Activated naive CD8-positive, alpha-beta T cell treated with anti-CD3 and anti-CD28 coated beads, Interleukin-2, amount 50 U/mL, for 16 hours (primary cell): ENCODE data around the gene UCP2.

ENCODE experiments used
- DNase-seq: peaks from one replicate; pipeline ENCODE4 v3.0.0-alpha.2; 2020; ENCODE audit warnings: low read depth, low spot score

UCP2 gene, protein sequence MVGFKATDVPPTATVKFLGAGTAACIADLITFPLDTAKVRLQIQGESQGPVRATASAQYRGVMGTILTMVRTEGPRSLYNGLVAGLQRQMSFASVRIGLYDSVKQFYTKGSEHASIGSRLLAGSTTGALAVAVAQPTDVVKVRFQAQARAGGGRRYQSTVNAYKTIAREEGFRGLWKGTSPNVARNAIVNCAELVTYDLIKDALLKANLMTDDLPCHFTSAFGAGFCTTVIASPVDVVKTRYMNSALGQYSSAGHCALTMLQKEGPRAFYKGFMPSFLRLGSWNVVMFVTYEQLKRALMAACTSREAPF

DNA sequence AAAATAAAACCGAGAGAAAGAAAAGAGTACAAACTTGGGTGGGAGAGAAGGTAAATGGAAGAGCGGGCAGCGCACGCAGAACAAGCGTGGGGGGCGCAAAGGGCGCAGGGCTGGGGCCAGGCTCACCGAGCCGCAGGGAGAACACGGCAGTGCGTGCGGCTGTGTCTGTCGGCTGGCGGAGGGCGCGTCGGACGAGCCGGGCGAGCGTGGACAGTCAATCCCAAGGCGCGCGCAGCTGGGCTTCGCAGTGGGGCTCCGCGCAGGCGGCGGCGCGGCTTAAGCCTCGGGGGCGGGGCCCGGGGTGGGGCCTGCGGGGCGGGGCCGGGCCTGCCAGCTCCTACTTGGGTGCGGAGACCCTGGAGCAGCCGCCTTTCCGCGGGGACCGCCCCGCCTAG lies at the start of gene UCP2:
UCP2 (minus strand) TSS at position 249 of the 395 bp plus-strand sequence. CDS start 4,465 bp downstream, outside the sequence.
- DNase-seq: peak; percentile 65

DNA sequence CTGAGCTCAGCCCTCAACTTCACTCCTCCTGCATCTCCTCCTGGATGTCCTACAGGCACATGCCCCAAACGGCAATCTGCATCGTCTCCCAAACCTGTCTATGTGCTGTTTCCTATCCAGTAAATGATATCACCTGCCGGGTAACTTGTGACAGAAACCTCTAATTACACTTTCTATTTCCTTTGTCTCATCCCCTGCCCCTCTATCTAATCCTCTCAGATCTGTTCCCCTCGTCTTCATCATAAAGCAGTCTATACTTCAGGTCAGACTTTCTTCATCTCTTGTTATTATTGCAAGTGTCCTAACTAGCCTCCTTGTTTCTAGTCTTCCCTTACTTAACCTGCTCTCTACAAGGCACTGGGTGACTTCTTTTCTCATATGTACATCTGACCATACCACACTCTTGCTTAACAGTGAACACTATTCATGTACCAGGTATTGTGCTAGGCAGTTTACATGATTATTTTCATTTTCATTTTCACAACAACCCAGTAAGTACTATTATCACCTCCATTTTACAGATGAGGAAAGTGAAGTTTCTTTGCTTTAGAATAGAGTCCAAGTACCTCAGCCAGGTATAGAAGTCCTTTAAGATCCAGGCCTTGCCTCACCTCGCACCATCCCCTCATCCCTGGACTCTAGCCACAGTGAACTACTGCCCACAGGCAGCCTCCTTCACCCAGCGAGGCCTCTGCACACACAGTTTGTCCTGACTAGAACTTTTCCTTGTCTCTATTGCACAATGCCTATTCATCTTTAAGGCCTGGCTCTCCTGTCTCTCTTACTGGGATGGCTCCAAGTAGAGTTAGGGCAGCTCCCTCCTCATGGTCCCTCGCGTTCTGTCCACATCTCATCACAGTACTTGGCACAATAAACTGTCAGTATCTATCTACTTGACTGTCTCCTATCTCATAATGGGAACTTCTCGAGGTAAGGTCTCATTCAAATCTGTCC lies 48.4 kb upstream of the UCP2 start:
- no peak for DNase-seq

DNA sequence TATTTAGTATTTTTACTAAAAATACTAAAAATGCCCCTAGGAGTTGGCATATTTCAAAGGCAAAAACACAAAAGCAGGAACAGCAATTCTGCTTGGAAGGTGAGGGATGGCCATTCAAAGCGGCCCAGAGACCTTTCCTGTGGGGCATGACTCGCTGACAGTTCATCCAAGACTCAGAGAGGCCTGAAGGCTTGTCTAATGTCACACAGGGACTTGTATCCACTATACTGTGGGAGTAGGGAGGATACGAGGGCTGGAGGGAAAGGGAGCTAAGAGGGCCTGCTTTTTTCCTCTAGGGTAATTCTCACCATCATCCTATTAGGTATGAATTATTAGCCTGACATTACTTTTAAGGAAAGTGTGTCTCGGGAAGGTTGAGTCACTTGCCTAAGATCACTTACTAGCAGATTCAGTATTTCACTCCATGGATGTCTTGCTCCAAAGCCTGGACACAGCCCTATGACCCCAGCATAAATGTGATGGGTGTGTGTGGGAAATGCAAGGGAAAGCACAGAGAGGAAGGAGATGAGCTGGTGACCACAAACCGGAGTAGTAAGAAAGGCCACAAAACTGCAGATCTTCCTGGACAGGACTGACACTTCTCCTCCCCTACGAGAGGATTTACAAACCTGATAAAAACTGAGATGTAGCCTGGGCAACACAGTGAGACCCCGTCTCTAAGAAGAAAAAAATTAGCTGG lies 43.0 kb upstream of the UCP2 start:
- DNase-seq: no peak

DNA sequence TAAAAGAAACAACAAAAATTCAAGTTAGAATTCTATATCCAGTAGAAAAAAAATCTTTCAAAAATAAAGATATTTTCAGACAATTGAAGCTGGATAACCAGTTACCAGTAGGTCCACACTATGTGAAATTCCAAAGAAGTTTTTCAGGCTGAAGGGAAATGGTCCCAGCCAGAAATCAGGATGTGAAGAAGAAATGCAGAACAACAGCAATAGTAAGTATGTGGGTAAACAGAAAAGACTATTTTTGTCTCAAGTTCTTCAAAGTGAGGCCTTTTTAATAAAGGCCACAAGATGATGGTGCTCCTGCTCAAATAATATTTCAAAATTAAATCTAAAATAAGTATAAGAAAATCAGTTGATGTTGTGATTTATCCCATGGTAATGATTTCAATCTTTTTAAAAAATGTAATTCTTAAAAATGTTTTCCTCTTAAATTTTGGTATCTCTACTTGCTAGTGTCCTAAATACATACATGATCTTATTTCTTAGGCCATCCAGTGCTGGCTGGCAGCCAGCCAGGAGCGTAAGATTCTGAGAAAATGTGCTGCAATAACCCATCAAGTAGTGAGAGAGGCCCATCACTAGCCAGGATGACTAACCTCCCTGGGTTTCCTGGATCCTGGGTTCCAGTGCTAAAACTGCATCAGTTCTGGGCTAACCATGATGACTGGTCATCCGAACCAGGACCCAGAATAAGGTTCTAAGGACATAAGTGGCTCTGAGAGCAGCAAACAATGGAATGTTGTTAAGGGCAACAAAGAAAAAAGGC lies 41.8 kb upstream of the UCP2 start:
- no peak for DNase-seq

DNA sequence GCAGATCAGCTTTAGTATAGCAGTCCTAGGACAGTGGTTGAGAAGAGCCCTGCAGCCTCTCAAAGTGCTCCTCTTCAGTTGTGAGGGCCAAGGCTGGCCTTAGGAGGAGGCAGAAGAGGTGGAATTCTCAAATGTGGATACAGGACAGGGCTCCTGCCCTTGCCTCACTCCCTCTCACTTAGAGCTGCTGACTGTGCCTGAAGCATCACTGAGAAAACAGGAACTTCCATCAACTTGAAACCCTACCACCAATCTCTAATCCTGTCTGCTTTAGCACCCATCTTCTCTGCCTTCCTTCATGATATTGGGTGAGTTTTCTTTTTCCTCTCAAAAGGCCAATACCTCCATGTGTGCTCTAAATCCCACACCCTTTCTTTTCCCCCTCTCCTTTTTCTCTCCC lies 40.6 kb upstream of the UCP2 start:
- DNase-seq: no peak

DNA sequence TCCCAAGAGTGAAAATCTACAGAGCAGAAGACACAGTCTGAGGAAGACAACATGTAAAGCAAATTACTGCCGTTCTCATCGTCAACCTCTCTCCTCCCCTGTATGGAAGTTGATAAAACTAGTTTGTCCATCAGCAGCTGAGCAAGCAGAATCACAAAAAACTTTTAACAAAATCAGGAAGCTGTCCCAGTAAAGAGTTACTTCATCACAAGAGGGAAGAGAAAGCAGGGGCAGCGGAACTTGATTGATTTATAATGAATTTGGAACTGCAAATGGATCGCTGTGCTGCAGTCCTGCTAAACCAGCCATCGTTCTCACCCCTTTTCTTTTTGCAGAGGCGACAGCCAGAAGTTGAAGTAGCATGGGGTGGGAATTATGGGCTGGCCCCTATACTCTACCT lies 39.9 kb upstream of the UCP2 start:
- DNase-seq: no peak

DNA sequence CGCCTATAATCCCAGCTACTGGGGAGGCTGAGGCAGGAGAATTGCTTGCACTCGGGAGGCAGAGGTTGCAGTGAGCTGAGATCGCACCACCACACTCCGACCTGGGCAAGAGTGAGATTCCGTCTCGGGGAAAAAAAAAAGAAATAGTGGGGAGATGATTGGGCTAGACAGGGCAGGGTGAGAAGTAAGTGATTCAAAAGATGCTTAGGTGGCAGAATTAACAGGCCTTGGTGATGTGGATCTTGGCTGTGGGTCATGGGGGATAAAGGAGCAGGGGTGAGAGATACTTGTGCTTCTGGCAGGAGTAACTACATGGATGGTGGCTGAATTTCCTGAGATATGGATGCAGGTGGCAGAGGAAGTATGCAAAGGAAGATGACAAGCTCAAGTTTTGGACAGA lies 39.4 kb upstream of the UCP2 start:
- no peak for DNase-seq

DNA sequence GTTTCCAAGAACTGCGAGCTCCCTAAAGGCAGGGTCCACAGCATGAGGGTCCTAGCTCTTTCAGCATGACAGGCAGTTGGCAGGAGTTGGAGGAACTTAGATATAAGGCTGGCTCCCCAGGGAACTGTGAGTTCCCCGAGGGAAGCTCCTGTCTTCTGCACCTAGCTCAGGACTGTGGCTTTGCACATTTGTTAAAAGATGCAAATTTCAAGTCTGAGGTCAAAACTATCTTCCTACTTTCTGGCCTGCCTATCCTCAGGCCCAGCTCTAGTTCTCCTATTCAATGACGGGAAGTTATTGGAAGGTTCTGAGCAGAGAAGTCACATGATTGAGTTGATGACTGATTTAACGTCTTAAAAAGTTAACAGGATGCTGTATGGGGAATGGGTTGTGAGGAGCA lies 37.9 kb upstream of the UCP2 start:
- no peak for DNase-seq

DNA sequence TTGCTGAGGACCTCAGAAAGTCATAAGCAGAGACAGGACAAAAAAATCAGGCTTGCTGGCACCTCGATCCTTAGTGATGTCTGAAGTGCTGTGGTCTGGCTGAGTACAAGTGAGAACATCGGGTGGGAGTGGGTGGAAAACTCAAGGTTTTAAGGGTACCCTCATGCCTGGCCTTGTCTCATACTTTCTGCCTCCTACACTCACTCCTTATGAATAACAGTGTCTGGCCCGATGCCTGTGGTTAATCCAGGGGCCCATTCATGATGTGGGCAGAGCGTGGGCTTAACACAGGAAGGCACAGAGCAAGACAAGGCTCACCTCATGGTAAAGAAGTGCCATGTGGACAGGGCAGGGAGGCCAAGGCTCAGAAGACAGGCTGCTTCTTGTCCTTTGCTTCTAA lies 37.2 kb upstream of the UCP2 start:
- no peak for DNase-seq

DNA sequence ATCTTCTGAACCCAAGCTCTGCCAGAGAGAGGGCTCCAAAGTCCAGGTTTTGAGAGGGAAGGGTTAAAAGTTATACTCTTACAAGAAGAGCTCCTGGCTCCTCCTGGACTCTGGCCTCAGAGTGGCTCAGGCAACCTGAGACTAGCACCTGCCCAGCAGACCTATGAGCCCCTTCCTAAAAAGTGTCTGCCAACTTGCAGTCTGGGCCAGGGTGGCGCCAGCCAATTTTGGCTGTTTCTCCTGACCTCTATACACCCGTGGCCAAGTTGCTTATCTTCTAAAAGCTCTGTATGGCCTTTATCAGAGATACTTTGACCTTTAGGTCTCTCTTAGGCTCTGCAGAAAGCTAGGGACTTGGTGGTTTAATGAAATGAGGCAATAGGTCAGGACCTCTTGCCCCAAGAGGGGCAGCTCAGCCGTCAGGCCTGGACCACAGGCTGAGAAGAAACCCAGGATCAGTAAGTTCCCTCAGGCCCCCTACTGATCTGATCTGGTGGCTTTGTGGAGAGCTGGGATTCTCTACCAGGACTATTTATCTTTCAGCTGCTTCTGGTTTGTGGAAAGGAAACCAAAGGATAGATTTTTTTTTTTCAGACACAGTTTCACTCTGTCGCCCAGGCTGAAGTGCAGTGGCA lies 36.6 kb upstream of the UCP2 start:
- DNase-seq: no peak

DNA sequence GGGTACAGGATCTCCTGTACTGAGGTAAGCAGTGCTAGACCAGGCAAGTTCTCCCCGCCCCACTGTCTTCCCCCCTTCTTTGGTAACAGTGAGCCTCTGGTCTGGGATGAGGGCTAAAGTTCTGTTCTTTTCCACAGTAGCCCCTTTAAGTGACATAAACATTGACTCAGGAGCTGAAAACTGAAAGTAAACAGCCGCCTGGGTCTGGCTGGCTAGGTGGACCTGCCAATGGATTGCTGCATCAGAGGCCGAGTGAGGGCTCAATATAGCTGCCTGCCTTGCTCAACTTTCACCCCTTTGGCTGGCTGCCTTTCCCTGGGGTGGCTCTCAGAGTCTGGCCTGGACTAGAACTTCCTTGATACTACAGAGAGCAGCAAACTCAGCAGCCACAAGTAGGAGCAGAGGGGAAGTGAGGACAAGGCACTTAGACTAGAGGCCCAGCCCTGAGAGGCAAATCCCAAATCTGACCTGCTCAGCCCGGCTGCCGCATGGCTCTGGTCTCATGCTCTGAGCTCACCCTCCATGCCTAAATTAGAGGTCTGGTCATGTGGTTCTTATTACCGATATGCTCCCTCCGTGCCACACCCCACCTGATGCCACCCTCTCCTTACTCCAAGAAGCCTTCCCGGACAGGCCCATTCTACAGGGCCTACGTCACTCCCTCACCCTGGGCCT lies 35.8 kb upstream of the UCP2 start:
- DNase-seq: no peak

DNA sequence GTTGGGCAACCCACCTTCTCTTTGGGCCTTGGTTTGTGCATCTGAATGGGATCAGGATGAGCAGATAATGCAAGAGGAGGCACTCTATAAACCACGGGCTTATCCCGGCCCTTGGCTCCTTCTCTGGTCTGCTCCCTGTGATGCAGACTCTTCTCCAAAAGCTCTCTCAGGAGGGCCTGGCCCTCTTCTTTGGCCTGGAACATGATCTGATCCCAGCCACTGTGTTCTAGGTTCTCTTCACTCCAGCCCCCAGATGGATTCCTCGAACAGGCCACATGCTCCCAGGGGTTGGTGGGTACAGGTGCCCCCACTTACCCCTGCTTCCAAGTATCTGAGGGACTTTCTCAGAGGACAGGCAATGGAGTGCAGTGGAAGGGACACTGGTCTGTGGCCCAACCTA lies 35.0 kb upstream of the UCP2 start:
- no peak for DNase-seq

DNA sequence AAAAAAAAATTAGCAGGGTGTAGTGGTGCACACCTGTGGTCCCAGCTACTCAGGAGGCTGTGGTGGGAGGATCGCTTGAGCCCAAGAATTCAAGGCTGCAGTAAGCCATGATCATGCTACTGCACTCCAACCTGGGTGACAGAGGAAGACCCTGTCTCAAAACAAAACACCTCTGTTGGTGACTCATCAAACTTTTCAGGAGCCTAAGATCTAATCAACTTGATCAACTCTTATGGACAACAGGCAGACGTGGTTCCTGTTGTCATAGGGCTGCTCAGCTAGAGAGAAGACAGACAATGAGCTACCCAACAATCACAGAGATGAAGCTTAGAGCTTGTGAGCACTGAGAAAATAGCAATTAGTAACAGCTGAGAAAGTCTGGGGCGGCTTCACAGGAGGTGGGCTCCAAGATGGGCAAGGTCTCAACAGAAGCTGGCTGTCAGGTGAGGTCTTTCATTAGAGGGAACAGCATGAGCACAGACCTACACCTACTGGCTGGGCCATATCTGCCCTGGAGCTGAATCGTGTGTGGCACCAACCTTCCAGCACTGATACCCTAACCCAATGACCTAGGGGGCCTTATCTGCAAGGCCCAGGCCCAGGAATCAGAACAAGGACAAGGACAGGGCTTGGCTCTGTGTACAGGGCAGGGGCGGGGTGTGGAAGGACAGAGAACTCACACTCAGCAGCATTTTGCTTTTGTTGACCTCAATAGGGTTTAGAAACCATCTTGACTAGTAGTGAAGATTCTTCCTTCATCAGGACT lies 33.5 kb upstream of the UCP2 start:
- no peak for DNase-seq

DNA sequence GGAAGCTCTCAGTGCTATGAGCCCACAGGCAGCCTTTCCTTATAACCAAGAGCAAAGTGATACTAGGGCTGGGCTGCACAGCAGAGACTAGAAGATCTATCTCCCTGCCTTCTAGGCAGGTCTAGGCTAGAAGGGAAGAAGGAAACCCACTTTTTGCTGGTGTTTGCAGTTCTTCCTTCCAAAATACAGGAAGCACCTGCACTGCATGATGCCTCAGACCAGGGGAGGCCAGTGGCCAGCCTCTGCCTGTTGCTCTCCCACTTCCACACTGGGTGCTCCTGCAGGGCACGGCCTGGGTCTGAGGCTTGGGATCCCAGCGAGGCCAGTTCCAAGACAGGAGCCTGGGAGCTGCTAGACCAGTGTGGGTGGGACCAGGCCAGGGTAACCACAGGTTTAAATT lies 32.2 kb upstream of the UCP2 start:
- no peak for DNase-seq

DNA sequence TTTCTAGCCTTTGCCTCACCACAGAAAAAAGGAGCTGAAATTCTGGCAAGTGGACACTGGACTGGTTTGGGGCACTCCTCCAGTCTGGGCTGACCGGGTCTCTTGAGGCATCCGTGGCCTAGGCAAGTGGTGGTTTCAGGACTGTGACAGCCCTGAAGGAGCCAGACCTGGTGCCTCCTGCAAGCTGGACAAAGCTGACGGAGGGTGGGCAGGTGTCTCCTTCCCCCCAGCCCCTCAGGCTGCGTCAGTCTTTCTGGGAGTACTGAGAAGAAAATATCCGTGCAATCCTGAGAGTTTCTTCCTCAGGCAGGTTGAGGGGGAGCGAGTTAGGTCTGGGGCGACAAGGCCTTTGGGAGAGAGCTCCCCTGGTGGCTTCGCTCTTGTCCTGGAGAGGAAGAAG lies 30.5 kb upstream of the UCP2 start:
- DNase-seq: no peak

DNA sequence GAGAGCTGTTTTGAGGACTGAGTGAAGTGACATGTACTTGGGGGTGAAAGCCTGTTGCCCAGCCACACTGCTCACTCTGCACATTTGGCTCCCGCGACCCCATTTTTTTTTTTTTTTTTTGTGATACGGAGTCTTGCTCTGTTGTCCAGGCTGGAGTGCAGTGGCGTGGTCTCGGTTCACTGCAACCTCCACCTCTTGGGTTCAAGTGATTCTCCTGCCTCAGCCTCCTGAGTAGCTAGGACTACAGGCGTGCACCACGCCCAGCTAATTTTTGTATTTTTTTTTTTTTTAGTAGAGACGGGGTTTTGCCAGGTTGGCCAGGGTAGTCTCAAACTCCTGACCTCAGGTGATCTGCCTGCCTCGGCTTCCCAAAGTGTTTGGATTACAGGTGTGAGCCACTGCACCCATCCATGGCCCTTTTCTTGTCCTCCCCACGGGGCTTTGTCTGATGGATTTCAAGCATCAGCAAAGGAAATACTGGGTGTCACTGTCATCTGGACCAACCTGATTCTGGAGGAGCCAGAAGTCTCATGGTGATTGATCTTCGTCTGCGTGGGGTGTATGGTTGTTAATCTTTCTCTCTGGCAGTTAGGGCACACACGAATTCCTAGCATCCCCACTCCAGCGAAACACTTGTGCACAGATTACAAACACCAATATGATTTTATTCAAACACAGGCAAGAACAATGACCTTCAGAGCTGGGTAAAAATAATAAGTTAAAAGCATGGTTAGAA lies 29.6 kb upstream of the UCP2 start:
- no peak for DNase-seq

DNA sequence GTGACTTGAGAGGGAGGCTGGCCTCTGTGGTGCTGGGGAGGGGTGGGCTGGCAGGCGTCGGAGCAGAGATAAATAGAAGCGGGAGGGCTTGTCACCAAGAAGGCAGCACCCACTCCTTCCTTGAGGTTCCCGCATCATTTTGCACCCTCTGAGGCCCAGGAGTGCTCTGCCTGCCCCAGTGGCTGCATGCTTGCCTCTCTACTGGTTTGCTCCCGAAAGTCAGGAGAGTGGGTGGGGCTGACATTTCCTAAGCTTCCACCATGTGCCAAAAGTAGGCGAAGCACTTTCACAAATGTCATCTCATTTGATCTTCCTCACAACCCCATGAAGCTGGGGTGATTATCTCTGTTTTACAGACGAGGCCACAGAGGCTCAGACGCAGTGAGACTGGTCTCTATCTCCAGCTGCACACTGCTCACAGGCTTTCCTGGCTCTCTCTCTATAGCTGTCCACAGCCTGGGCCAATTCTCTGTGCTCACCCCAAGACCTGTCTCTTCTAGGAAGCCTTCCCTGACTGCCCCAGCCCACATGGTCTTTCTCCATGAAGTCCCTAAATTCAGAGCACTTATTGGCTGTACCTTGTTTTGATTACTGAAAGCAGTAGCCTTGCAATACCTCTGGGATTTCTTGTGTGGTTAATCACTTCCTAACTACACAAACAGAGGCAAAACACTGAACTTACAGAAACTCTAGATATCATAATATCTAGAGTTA lies 28.9 kb upstream of the UCP2 start:
- no peak for DNase-seq
